T-helper 9 cell (primary cell): ENCODE measurements around the gene ZNF485.
"Not testable (repeated sequence)": the region's sequence is repeated elsewhere in the genome, so short reads cannot be mapped to it uniquely, and the experiment has no call there.

Source experiments
- DNase-seq: peaks from one replicate; pipeline ENCODE4 v3.0.0-alpha.2; 2020
- total RNA-seq, 2 donors: gene quantifications; one replicate each; lab custom pipeline; 2026; lab: John Stamatoyannopoulos, UW

The ZNF485 gene
- 2.7 to 12.2 reads per million in 2 donors for total RNA-seq

DNA sequence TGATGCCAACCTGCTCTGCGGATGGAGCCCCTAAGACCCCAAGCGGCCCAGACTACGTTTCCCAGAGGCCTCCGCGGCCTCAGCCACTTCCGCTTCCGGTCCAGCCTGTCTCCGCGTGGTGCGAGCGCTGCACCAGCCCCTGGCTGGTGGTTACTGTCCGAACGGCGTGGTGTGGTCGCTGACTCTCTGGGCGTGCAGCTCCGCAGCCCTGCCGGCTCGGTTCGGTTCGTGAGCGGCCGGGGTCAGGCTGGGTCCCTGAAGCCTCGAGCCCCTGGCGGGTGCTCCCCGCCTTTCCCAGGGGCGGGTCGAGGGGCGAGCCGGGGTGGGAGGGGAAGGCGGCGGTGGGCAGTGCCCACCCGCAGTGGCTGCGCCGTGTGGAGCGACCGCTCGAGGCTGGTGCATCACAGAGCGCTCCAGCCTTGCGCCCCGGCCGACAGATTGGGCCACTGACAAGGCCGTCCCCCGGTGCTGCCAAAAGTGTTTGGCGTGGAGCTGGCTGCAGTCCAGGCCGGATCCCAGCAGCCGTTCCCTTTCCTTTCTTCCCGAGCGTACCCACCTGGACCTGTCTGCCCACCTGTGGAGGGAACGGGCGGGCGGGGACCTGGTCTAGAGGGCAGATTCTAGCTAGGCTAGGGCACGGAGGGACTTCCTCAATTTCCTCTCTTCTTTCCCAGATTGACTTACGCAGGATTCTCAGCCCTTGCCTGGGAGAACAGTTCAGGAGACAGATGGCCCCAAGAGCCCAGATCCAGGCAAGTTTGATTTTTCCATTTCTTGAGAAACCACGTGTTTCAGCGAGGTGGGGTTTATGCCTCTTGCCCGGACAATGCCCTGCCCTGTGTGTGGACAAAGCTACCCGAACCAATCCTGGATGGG is at the start of gene ZNF485:
Gene ZNF485, plus strand, starts transcription at position 116 of the 876 bp plus-strand sequence. Its CDS starts 613 bp downstream, at position 729.
- peak; percentile 45 for DNase-seq

GRCh38 chr10:43557214-43557613 is 49.0 kb upstream of the ZNF485 start:
- no peak for DNase-seq

- DNase-seq: no peak
Measured at GRCh38 chr10:43569681-43570080, 36.6 kb upstream of the ZNF485 start.

GRCh38 chr10:43570971-43571370 is 35.3 kb upstream of the ZNF485 start:
- DNase-seq: no peak

- no peak for DNase-seq
Measured at GRCh38 chr10:43573250-43574000, 32.8 kb upstream of the ZNF485 start.

DNA sequence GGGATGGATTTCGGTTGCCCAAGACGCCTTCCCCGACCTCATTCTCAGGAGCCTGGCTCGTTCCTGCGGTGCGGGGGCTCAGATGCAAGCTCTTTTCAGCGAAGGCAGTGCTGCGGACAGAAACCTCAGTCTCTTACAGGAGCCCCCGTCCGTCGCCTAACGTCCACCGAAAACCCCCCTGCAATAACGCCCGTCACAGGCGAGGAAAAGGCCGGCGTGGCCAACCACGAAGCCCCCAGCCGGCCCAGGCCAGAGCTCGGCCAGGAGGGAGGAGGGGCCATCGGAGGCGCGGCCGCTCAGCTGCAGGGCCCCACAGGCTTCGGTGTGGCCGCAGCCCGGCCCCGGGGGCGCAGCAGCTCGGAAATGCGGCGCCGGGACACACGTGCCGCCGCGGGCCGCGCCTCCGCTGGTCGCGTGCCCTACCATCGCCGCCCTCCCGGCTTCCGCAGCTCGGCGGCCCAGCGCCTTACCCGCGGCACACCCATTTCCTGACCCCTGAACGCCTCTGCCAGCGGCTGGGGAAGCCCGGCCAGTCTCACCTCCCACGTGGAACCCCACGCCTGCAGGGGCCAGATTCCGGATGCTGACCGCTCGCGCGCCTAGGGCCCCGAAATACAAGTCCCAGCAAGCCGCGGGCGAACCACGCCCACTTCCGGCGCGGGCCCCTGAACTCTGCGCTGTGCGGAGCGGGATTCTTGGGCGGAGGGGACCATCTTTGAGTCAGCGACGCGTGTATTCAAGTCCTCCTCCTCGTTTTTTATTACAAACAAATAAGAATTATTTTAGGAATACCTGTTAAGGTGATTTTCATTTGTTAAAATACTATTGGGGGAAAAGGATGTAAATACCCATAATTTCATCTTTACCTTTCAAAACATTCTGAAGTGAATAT is 32.0 kb upstream of the ZNF485 start, which contains the start of gene ZNF239:
Gene ZNF239, minus strand, starts transcription at position 616 of the 892 bp plus-strand sequence. CDS start 16,537 bp downstream, outside the sequence.
- DNase-seq: peak; percentile 62

DNA sequence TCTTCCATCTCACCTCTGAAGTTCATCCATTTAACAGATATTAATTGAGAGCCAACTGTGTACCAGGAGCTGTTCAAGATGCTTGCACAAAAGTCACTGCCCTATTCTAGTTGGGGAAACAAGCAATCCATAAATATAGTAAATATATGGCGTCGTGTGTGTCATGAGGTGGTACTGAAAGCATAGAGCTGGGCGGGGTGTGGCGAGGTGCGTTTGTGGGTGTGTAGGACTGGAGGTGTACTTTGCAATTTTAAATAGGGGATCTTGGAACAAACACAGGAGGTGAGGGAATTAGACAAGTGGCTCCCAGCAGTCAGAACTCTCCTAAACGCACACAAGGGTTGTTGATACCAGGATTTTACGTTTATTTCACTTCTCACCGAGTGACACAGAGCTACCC is 31.3 kb upstream of the ZNF485 start:
- no peak for DNase-seq

GRCh38 chr10:43576062-43576461 is 30.2 kb upstream of the ZNF485 start:
- no peak for DNase-seq

DNA sequence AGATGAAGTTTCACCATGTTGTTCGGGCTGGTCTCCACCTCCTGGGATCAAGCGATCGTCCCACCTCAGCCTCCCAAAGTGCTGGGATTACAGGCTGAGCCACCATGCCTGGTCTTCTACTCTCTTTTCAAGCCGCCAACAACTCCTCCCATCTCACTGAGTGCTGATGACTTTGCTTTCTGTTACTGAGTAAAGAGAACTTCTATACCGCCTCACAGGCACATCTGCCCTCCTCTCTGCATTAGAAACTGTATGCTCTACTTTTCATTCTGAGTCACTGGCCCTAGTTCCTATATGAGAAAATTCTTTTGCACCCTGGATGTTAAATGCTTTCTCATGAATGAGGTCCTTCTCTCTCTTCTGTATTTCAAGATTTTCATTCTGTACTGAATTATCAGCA is 29.7 kb upstream of the ZNF485 start:
- DNase-seq: no peak

GRCh38 chr10:43584051-43584450 is 22.2 kb upstream of the ZNF485 start:
- no peak for DNase-seq

DNA sequence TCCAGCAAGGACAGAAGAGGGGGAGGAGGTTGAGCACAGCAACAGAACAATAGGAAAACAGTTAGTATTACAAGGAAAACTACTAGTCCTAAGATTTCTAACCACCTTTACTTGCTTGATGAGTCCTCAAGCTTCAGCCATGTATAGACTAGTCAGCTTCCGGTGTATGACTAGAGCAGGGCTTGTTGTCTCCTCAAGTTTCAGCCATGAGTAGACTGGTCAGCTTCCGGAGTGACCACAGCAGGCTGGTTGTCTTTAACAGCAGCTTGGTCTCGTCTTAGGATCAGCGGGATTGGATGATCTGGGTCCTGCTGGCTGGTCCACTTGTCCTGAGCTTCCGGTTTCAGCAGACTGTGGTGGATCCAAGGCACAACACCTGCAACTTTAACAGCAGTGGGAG is 21.2 kb upstream of the ZNF485 start:
- DNase-seq: no peak

DNA sequence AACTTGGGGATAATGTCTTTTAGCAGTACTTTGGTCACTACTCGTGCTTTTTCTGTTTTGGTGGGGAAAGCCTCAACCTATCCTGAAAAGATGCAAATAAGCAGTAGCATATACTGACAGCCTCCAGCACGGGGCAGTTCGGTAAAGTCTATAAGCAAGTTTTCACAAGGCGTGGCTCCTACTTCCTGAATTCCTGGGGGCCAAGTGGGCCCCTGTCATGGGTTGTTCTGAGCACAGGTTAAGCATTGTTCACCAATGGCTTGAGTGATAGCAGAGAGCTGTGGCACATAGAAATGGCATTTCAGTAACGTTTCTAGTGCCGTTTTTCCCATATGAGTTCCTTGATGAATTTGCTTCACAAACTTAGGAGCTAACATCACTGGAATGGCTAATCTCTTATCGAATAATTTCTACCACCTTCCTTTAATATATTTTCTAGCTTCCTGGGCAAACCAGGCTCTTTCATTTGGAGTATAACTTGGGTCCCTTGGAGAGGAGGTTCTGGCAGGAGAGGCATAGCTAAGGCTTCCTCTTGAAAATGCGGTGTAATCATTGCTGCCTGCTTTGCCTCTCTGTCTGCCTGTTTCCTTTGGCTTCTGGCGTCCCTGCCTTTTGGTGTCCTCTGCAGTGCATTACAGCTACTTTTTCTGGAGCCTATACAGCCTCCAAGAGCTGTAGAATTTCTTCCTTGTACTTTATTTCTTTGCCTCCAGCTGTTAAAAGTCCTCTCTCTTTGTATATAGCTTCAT is 20.1 kb upstream of the ZNF485 start:
- no peak for DNase-seq

- DNase-seq: not testable (repeated sequence)
Measured at GRCh38 chr10:43586730-43587115, 19.5 kb upstream of the ZNF485 start.

DNA sequence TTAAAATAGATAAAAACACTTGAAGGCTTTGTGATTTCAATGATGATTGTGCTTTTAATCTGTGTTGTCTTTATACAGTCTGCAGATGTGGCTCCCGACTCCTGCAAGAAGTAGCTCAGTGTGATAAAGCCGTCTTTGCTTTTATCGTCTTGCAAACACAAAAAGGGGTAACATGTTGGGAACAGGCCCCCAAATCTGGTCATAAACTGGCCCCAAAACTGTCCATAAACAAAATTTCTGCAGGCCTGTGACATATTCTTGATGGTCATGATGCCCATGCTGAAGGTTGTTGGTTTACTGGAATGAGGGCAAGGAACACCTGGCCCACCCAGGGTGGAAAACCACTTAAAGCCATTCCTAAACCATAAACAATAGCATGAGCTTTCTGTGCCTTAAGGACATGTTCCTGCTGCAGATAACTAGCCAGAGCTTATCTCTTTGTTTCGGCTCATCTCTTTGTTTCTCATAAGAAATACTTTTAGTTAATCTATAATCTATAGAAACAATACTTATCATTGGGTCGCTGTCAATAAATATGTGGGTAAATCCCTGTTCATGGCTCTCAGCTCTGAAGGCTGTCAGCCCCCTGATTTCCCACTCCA is 14.8 kb upstream of the ZNF485 start:
- DNase-seq: no peak

- no peak for DNase-seq
Measured at GRCh38 chr10:43594944-43595589, 11.2 kb upstream of the ZNF485 start.

- no peak for DNase-seq
Measured at GRCh38 chr10:43595739-43596298, 10.4 kb upstream of the ZNF485 start.

DNA sequence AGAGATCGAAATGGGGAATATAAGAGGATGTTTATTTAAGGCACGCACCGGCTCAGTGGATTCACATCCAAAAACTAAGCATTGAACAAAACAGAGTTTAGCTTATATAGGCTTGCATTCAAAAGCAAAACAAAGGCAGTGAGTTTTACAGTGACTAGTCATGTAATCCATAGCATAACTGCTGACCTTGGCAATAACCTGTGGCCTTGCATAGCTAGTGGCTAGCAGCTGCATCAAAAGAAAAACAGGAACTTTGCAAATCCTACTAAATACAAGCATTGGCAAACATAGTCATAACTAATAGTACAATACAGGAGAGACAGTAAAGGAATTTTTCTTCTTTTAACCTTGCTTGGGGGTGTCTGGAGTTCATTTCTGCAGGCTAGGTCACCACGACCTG is 9.7 kb upstream of the ZNF485 start:
- no peak for DNase-seq

- no peak for DNase-seq
Measured at GRCh38 chr10:43598446-43598845, 7.8 kb upstream of the ZNF485 start.

DNA sequence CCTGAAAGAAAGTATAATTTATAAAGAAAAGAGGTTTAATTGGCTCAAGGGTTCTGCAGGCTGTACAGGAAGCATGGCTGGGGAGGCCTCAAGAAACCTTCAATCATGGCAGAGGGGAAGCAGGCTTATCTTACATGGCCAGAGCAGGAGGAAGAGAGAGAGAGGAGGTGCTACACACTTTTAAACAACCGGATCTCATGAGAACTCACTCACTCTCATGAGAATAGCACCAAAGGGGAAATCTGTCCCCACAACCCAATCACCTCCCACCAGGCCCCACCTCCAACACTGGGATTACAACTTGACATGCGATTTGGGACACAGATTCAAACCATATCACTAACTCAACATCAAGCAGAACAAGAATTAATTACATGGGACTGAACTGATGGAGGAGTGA is 6.9 kb upstream of the ZNF485 start:
- DNase-seq: no peak

- not testable (repeated sequence) for DNase-seq
Measured at GRCh38 chr10:43601576-43601975, 4.7 kb upstream of the ZNF485 start.
